ENCODE data around the gene BIRC2.

Gene BIRC2

GRCh38 chr11:102405501-102405900 is 58.5 kb downstream of the BIRC2 start:
- Histone ChIP-seq H3K36me3 (ENCODE audit: control insufficient read depth, insufficient read depth, low read length) (peaks cover 14% of the 10 kb centered on the region), H3K4me1 (ENCODE audit: control insufficient read depth, insufficient read depth, low read length) (no peaks in the 10 kb centered on the region), H3K27ac (ENCODE audit: low read depth, low read length) (no peak overlapping the region), H3K9me3 (ENCODE audit: control insufficient read depth, insufficient read depth, low read length) (no peaks in the 10 kb centered on the region), H3K4me3 (ENCODE audit: low read depth, low read length) (no peak overlapping the region), H3K9ac (ENCODE audit: low read depth, low read length) (no peak overlapping the region), H3K27me3 (ENCODE audit: control insufficient read depth, insufficient read depth, low read length) (no peaks in the 10 kb centered on the region)

- no peak overlapping the region for H3K27ac ChIP-seq (ENCODE audit: low read depth, low read length)
These were observed 59.1 kb downstream of the BIRC2 start for GRCh38 chr11:102406099-102406498.

GRCh38 chr11:102407901-102408300 is 60.9 kb downstream of the BIRC2 start:
- Histone ChIP-seq H3K9ac (ENCODE audit: low read depth, low read length) (no peak overlapping the region), H3K4me1 (ENCODE audit: control insufficient read depth, insufficient read depth, low read length) (no peaks in the 10 kb centered on the region), H3K27me3 (ENCODE audit: control insufficient read depth, insufficient read depth, low read length) (no peaks in the 10 kb centered on the region), H3K27ac (ENCODE audit: low read depth, low read length) (no peak overlapping the region), H3K36me3 (ENCODE audit: control insufficient read depth, insufficient read depth, low read length) (no peaks in the 10 kb centered on the region), H3K9me3 (ENCODE audit: control insufficient read depth, insufficient read depth, low read length) (no peaks in the 10 kb centered on the region), H3K4me3 (ENCODE audit: low read depth, low read length) (no peak overlapping the region)

More at GRCh38 chr11:102406099-102406498, 59.1 kb downstream of the BIRC2 start:
- H3K27me3 ChIP-seq (ENCODE audit: control insufficient read depth, insufficient read depth, low read length), result no peaks in the 10 kb centered on the region
- H3K9me3 ChIP-seq (ENCODE audit: control insufficient read depth, insufficient read depth, low read length), result no peaks in the 10 kb centered on the region
- no peak overlapping the region for H3K4me3 ChIP-seq (ENCODE audit: low read depth, low read length)
- no peak overlapping the region for H3K9ac ChIP-seq (ENCODE audit: low read depth, low read length)
- H3K36me3 ChIP-seq (ENCODE audit: control insufficient read depth, insufficient read depth, low read length), result peaks cover 8% of the 10 kb centered on the region
- H3K4me1 ChIP-seq (ENCODE audit: control insufficient read depth, insufficient read depth, low read length), result no peaks in the 10 kb centered on the region

- H3K36me3 ChIP-seq (ENCODE audit: control insufficient read depth, insufficient read depth, low read length), result no peaks in the 10 kb centered on the region
These were observed 61.3 kb downstream of the BIRC2 start for GRCh38 chr11:102408339-102408738.

GRCh38 chr11:102410382-102410784 is 63.4 kb downstream of the BIRC2 start:
- Histone ChIP-seq H3K27me3 (ENCODE audit: control insufficient read depth, insufficient read depth, low read length) (no peaks in the 10 kb centered on the region), H3K4me3 (ENCODE audit: low read depth, low read length) (no peak overlapping the region), H3K4me1 (ENCODE audit: control insufficient read depth, insufficient read depth, low read length) (no peaks in the 10 kb centered on the region), H3K36me3 (ENCODE audit: control insufficient read depth, insufficient read depth, low read length) (no peaks in the 10 kb centered on the region), H3K9me3 (ENCODE audit: control insufficient read depth, insufficient read depth, low read length) (no peaks in the 10 kb centered on the region), H3K27ac (ENCODE audit: low read depth, low read length) (no peak overlapping the region), H3K9ac (ENCODE audit: low read depth, low read length) (no peak overlapping the region)

More at GRCh38 chr11:102408339-102408738, 61.3 kb downstream of the BIRC2 start:
- Histone ChIP-seq H3K27ac (ENCODE audit: low read depth, low read length) (no peak overlapping the region), H3K27me3 (ENCODE audit: control insufficient read depth, insufficient read depth, low read length) (no peaks in the 10 kb centered on the region), H3K9ac (ENCODE audit: low read depth, low read length) (no peak overlapping the region), H3K4me3 (ENCODE audit: low read depth, low read length) (no peak overlapping the region), H3K4me1 (ENCODE audit: control insufficient read depth, insufficient read depth, low read length) (no peaks in the 10 kb centered on the region), H3K9me3 (ENCODE audit: control insufficient read depth, insufficient read depth, low read length) (no peaks in the 10 kb centered on the region)

- no peak overlapping the region for H3K27ac ChIP-seq (ENCODE audit: low read depth, low read length)
- H3K4me3 ChIP-seq (ENCODE audit: low read depth, low read length), result no peak overlapping the region
- no peaks in the 10 kb centered on the region for H3K27me3 ChIP-seq (ENCODE audit: control insufficient read depth, insufficient read depth, low read length)
- no peak overlapping the region for H3K9ac ChIP-seq (ENCODE audit: low read depth, low read length)
- H3K4me1 ChIP-seq (ENCODE audit: control insufficient read depth, insufficient read depth, low read length), result no peaks in the 10 kb centered on the region
- H3K9me3 ChIP-seq (ENCODE audit: control insufficient read depth, insufficient read depth, low read length), result no peaks in the 10 kb centered on the region
- H3K36me3 ChIP-seq (ENCODE audit: control insufficient read depth, insufficient read depth, low read length), result no peaks in the 10 kb centered on the region
These were observed 64.1 kb downstream of the BIRC2 start for GRCh38 chr11:102411142-102411541.

- no peak overlapping the region for H3K27ac ChIP-seq (ENCODE audit: low read depth, low read length)
- H3K36me3 ChIP-seq (ENCODE audit: control insufficient read depth, insufficient read depth, low read length), result no peaks in the 10 kb centered on the region
- H3K9me3 ChIP-seq (ENCODE audit: control insufficient read depth, insufficient read depth, low read length), result no peaks in the 10 kb centered on the region
These were observed 66.5 kb downstream of the BIRC2 start for GRCh38 chr11:102413497-102413896.

GRCh38 chr11:102414559-102414958 is 67.5 kb downstream of the BIRC2 start:
- Histone ChIP-seq H3K9me3 (ENCODE audit: control insufficient read depth, insufficient read depth, low read length) (no peaks in the 10 kb centered on the region), H3K9ac (ENCODE audit: low read depth, low read length) (no peak overlapping the region), H3K4me3 (ENCODE audit: low read depth, low read length) (no peak overlapping the region), H3K36me3 (ENCODE audit: control insufficient read depth, insufficient read depth, low read length) (no peaks in the 10 kb centered on the region), H3K27me3 (ENCODE audit: control insufficient read depth, insufficient read depth, low read length) (no peaks in the 10 kb centered on the region), H3K27ac (ENCODE audit: low read depth, low read length) (no peak overlapping the region), H3K4me1 (ENCODE audit: control insufficient read depth, insufficient read depth, low read length) (no peaks in the 10 kb centered on the region)

More at GRCh38 chr11:102413497-102413896, 66.5 kb downstream of the BIRC2 start:
- no peak overlapping the region for H3K9ac ChIP-seq (ENCODE audit: low read depth, low read length)
- H3K4me3 ChIP-seq (ENCODE audit: low read depth, low read length), result no peak overlapping the region
- no peaks in the 10 kb centered on the region for H3K27me3 ChIP-seq (ENCODE audit: control insufficient read depth, insufficient read depth, low read length)
- no peaks in the 10 kb centered on the region for H3K4me1 ChIP-seq (ENCODE audit: control insufficient read depth, insufficient read depth, low read length)

GRCh38 chr11:102415304-102415916 is 68.4 kb downstream of the BIRC2 start:
- Histone ChIP-seq H3K4me3 (ENCODE audit: low read depth, low read length) (no peak overlapping the region), H3K9me3 (ENCODE audit: control insufficient read depth, insufficient read depth, low read length) (no peaks in the 10 kb centered on the region), H3K27me3 (ENCODE audit: control insufficient read depth, insufficient read depth, low read length) (no peaks in the 10 kb centered on the region), H3K9ac (ENCODE audit: low read depth, low read length) (no peak overlapping the region), H3K27ac (ENCODE audit: low read depth, low read length) (no peak overlapping the region), H3K4me1 (ENCODE audit: control insufficient read depth, insufficient read depth, low read length) (no peaks in the 10 kb centered on the region), H3K36me3 (ENCODE audit: control insufficient read depth, insufficient read depth, low read length) (no peaks in the 10 kb centered on the region)

- no peak overlapping the region for H3K9ac ChIP-seq (ENCODE audit: low read depth, low read length)
- H3K4me1 ChIP-seq (ENCODE audit: control insufficient read depth, insufficient read depth, low read length), result no peaks in the 10 kb centered on the region
- H3K4me3 ChIP-seq (ENCODE audit: low read depth, low read length), result no peak overlapping the region
- no peaks in the 10 kb centered on the region for H3K9me3 ChIP-seq (ENCODE audit: control insufficient read depth, insufficient read depth, low read length)
- no peaks in the 10 kb centered on the region for H3K27me3 ChIP-seq (ENCODE audit: control insufficient read depth, insufficient read depth, low read length)
- H3K27ac ChIP-seq (ENCODE audit: low read depth, low read length), result no peak overlapping the region
- H3K36me3 ChIP-seq (ENCODE audit: control insufficient read depth, insufficient read depth, low read length), result no peaks in the 10 kb centered on the region
These were observed 70.0 kb downstream of the BIRC2 start for GRCh38 chr11:102416976-102417375.

- Histone ChIP-seq H3K4me3 (ENCODE audit: low read depth, low read length) (no peak overlapping the region), H3K9me3 (ENCODE audit: control insufficient read depth, insufficient read depth, low read length) (no peaks in the 10 kb centered on the region), H3K27ac (ENCODE audit: low read depth, low read length) (no peak overlapping the region), H3K36me3 (ENCODE audit: control insufficient read depth, insufficient read depth, low read length) (no peaks in the 10 kb centered on the region), H3K4me1 (ENCODE audit: control insufficient read depth, insufficient read depth, low read length) (no peaks in the 10 kb centered on the region), H3K27me3 (ENCODE audit: control insufficient read depth, insufficient read depth, low read length) (no peaks in the 10 kb centered on the region), H3K9ac (ENCODE audit: low read depth, low read length) (no peak overlapping the region)
These were observed 72.2 kb downstream of the BIRC2 start for GRCh38 chr11:102419181-102419580.

Measured in HUES48 (cell line).